DOHH2 (cell line): Measurements from ENCODE around the gene GNAO1.

ENCODE experiments used
- EZH2phosphoT487 ChIP-seq: fragments of 200-600 bp; sonication (generic); IDR thresholded peaks from 2 replicates; pipeline ENCODE4 v1.6.1; 2017; ENCODE audit warnings: borderline replicate concordance, mild to moderate bottlenecking, antibody characterized with exemption, low read length, moderate library complexity, mixed read lengths
- TF ChIP-seq, protein P1 (sequence below): fragments of 200-600 bp; sonication (generic); IDR thresholded peaks from one replicate; pipeline ENCODE4 v1.5.1; 2014; ENCODE audit warnings: antibody characterized with exemption, mild to moderate bottlenecking, low read depth, low read length; ENCODE audit not compliant: poor library complexity, severe bottlenecking

DNA sequence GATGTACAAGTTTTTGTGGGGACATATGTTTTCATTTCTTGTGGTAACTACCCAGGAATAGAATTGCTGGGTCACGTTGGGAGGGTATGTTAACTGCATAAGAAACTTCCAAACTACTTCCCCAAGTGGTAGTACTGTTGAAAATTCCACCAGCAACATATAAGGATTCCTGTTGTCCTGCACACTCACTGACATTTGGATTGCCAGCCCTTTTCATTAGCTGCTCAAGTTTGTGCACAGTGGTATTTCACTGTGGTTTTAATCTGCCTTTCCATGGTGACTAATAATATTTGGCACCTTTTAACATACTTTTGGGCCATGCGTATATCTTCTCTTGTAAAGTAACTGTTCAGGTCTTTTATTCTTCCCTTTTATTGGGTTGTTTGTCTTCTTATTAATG lies 103.3 kb downstream of the GNAO1 start:
- TF ChIP-seq, protein P1, sequence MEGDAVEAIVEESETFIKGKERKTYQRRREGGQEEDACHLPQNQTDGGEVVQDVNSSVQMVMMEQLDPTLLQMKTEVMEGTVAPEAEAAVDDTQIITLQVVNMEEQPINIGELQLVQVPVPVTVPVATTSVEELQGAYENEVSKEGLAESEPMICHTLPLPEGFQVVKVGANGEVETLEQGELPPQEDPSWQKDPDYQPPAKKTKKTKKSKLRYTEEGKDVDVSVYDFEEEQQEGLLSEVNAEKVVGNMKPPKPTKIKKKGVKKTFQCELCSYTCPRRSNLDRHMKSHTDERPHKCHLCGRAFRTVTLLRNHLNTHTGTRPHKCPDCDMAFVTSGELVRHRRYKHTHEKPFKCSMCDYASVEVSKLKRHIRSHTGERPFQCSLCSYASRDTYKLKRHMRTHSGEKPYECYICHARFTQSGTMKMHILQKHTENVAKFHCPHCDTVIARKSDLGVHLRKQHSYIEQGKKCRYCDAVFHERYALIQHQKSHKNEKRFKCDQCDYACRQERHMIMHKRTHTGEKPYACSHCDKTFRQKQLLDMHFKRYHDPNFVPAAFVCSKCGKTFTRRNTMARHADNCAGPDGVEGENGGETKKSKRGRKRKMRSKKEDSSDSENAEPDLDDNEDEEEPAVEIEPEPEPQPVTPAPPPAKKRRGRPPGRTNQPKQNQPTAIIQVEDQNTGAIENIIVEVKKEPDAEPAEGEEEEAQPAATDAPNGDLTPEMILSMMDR, result no peak
- TF ChIP-seq EZH2phosphoT487, result no peak
